GM18909 (cell line): ENCODE measurements around the gene BTG2.
A peak's percentile ranks its signal among the peaks of the same experiment; 100 is the strongest.

Experiments
- ATAC-seq: cut with Tn5 transposase; IDR thresholded peaks from one replicate; pipeline ENCODE4 v1.9.1; 2021; ENCODE audit warnings: mild to moderate bottlenecking; ENCODE audit not compliant: unreplicated experiment, poor library complexity

The BTG2 gene

DNA sequence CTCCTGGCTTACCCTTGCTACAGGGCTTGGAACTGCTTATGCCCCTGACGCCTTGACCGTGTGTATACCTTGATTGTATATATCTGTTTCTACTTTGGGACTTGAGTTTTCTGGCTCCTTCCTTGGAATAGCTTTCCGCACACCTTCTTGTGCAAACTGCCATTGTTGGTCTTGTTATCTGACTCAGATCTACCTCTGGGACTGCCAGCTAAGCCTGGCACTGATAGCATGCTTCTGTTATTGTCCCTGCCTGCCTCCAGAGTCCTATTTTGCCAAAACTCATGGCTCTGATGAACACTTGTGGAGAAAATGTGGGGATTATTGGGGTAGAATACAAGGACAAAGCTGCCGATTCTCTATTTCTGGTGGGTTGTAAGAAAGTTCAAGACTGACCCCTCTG, 30.2 kb downstream of the BTG2 start:
- ATAC-seq: no peak

- ATAC-seq: no peak
Measured at GRCh38 chr1:203336097-203336496, 30.8 kb downstream of the BTG2 start.

- no peak for ATAC-seq
Measured at GRCh38 chr1:203338335-203339036, 33.2 kb downstream of the BTG2 start.

- peak; percentile 52 for ATAC-seq
Measured at GRCh38 chr1:203340112-203340790, 34.9 kb downstream of the BTG2 start.

GRCh38 chr1:203342192-203342940, 37.0 kb downstream of the BTG2 start:
- no peak for ATAC-seq

DNA sequence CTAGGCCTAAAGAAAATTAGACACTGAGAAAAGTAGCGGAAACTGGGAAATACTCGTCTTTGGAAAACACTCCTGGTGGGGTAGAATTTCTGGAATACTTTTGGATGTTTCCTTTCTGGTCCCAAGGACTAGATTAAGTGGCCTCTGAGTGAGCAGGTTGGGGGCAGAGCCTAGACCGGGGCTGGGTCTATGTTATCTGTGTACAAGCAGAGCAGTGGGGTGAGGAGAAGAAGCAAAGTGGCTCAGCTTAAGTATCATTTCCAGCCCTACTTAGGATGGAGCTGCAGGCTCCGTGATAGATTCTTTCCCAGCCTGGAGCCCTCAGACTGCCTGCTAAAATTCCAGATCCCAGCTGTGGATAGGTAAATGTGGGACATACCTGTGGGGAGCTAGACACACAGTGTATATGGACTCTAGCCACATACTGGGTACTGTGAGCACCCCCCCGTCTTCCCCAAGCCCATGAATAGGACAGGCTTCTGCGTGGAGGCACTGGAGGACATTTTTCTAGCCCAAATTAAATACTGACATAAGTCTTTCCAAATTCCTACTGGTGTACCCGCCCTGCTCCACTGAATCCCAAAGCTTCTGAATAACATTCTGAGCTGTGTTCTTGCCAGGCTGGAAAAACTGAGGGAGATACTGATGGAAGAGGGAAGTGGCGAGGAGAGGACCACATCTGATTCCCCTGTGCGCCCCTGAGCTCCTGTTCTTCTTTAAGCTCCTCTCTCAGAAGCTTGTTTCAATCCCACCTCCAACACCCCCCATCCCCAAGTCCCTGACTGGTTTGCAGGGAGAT, 38.8 kb downstream of the BTG2 start:
- no peak for ATAC-seq

DNA sequence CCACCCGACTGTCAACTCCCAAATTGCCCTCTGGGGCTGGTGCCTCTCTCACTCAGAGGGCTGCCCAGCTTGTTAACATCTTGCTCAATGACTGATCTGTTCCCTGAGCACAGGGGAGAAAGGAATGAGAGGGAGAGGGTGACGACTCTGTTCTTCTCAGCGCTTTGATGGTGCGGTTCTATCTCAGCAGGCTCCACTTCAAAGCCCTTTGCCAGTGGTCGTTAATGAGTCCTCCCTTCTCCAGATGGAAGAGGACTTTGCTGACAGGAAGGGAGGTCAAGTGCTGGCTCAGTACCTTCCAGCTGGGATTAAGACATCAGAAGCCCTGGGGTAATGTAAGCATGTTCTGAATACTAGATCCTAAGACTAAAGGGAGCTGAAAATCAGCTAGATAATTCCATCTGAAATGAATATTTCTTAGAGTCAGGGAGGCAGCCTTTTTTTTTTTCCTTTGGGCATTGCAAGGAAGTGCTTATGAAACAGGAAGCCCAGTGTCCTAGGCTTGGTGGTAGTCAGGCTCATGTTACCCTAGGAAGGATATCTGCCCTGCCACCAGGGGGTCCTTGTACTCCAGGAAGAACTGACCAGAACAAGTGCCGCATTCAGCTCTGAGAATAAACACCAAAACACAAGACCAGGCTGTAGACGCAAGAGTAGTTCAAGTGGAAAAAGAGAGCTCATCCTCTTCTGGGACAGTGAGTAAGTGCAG, 40.9 kb downstream of the BTG2 start:
- ATAC-seq: no peak

GRCh38 chr1:203346769-203347102, 41.4 kb downstream of the BTG2 start:
- ATAC-seq: no peak

DNA sequence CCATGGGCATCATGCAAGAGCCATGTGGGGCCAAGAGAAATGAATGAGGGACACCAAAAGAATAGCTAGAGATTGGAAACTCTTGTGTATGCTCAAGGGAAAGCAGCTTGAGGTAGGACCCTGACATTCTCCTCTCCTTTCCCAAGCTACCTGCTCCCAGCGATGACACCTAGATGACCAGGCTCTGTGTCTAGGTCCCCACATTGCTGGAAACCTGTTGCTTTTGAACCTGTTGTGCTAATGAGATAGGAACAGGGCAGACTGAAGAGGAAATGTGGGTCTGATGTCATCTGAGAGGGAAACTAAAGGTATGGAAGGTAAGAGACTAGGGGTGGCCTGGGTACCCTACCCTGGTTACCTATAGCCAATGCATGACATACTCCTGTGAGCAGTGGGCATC, 43.8 kb downstream of the BTG2 start:
- ATAC-seq: no peak

DNA sequence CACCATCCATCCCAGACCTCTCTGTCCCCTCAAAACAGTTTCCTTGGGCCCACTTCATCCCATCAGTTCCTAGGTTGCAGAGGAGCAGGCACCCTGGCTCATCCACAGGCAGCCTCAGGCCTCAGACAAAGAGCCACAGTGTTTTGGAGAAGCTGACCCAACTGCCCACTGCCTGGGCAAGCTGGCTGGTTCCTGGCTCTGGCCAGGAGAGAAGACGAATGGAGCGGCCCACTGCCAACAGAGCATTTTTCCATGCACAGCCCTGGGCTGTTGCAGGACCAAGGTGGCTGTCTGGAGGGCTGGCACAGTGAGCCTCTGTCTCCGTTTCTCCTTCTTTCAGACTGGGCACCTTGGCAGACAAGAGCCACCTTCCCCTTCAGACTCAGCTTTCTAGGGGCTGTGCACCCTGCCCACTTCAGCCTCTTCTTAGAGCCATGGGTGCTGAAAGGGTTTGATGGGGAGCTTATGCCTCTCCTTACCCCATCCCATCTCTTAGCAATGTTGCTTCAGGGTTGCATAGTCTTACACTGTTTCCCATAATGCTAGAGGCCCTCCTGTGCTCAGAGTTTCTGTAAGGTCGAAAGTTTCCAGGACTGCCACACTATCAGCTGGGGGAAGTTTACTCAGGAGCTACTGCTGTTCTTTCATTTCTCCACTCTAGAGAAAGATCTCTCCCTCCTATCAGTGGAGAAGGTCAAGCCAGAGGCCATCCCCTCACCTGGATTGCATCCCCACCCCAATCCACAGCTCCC, 44.6 kb downstream of the BTG2 start:
- no peak for ATAC-seq

GRCh38 chr1:203351037-203351625, 45.8 kb downstream of the BTG2 start, which contains the start of gene FMOD:
TSS of gene FMOD (minus strand) at chr1:203351122. CDS start at chr1:203348270, 2,852 bp downstream.
- no peak for ATAC-seq

GRCh38 chr1:203353486-203353885, 48.2 kb downstream of the BTG2 start:
- no peak for ATAC-seq

GRCh38 chr1:203354246-203354645, 48.9 kb downstream of the BTG2 start:
- no peak for ATAC-seq

GRCh38 chr1:203359010-203359571, 53.8 kb downstream of the BTG2 start:
- ATAC-seq: no peak
